Left ventricle myocardium inferior (tissue), 1 donor: ENCODE results near the gene KLRC3. TPM values are rescaled to one million over a fixed set of nuclear protein-coding genes. Genes with fewer than 3 reads are reported as not detected.
"Not testable (repeated sequence)": the region's sequence is repeated elsewhere in the genome, so short reads cannot be mapped to it uniquely, and the experiment has no call there.

ENCODE experiments used
- DNase-seq: peaks from one replicate; pipeline ENCODE4 v3.0.0-alpha.2; 2020
- H3K27ac ChIP-seq: fragments of 200-600 bp; replicated peaks from 2 replicates; pipeline ENCODE4 v1.8.0; 2021
- H3K27me3 ChIP-seq: fragments of 200-600 bp; 2 replicates; pipeline ENCODE4 v1.8.0; 2021; ENCODE audit warnings: low read depth
- H3K36me3 ChIP-seq: fragments of 200-600 bp; 2 replicates; pipeline ENCODE4 v1.8.0; 2021
- H3K4me1 ChIP-seq: fragments of 200-600 bp; 2 replicates; pipeline ENCODE4 v1.8.0; 2021
- H3K4me3 ChIP-seq: fragments of 200-600 bp; 2 replicates; pipeline ENCODE4 v1.8.0; 2021; ENCODE audit warnings: mild to moderate bottlenecking, moderate library complexity
- H3K9me3 ChIP-seq: fragments of 200-600 bp; replicated peaks from 2 replicates; pipeline ENCODE4 v1.8.0; 2021
- CTCF ChIP-seq: fragments of 200-600 bp; IDR thresholded peaks from 2 replicates; pipeline ENCODE4 v1.8.0; 2021; ENCODE audit warnings: antibody characterized with exemption, mild to moderate bottlenecking, borderline replicate concordance
- intact Hi-C: fragments of 100-400 bp; cut with micrococcal nuclease; formaldehyde crosslinking; loops from one replicate; pipeline ENCODE4 v1.11.0; 2022
- total RNA-seq: library from RNA; stranded (reverse); fragmentation: NEBNext Ultra II Directional; extraction: Animal tissue kit (Norgen Biotek cat#: 25700); gene quantifications from one replicate; pipeline ENCODE4 v1.2.1, GENCODE V29; 2021
- donor health status: DM: no; HTN: yes; CAD: no; lungs with severe emphysema.

KLRC3 gene
- total RNA-seq, 1 donor from 2014 or later, result not detected

GRCh38 chr12:10454531-10454930 is 34.1 kb upstream of the KLRC3 start:
- Histone ChIP-seq H3K4me1 (no peaks in the 10 kb centered on the region), H3K4me3 (no peak overlapping the region), H3K27me3 (no peaks in the 10 kb centered on the region), H3K9me3 (peaks cover 56% of the 10 kb centered on the region), H3K27ac (no peak overlapping the region), H3K36me3 (no peaks in the 10 kb centered on the region)
- intact Hi-C loops, result no loop called here
- no peak for DNase-seq
- TF ChIP-seq CTCF, result no peak

DNA sequence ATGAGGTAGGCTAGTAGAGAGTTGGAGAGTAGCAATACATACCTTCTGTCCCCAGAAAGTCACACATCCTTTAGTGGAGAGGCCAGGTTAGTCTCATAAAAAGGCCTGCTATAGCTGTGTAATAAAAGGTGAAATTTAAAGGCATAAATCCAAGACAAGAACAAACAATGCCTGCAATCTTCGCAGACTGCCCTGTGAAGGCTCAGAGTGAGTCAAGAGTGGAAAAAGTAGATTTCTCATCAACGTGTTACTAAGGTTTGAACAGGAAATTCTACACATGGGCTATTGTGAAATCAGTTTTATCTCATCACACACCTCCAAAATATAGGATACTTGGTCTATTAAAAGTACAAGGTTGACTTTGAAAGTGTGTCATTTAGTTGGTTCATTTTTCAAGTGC is 32.8 kb upstream of the KLRC3 start, which contains the start of gene KLRC1:
TSS of gene KLRC1 (minus strand) at position 222 of the 400 bp plus-strand sequence. CDS start 2,221 bp downstream, outside the sequence.
- no peak within 1 kb of the TSS for H3K27ac ChIP-seq
- intact Hi-C loops, result no loop called here
- H3K36me3 ChIP-seq, result no peaks in the 10 kb centered on the region
- no peaks in the 10 kb centered on the region for H3K4me1 ChIP-seq
- no peak for DNase-seq
- peaks cover 42% of the 10 kb centered on the region for H3K9me3 ChIP-seq
- no peak within 1 kb of the TSS for H3K4me3 ChIP-seq
- H3K27me3 ChIP-seq, result no peaks in the 10 kb centered on the region
- TF ChIP-seq CTCF, result no peak

- H3K27me3 ChIP-seq, result no peaks in the 10 kb centered on the region
- no peak for DNase-seq
- no peak overlapping the region for H3K27ac ChIP-seq
- no peaks in the 10 kb centered on the region for H3K36me3 ChIP-seq
- TF ChIP-seq CTCF, result no peak
- H3K4me1 ChIP-seq, result no peaks in the 10 kb centered on the region
- intact Hi-C loops, result no loop called here
- H3K9me3 ChIP-seq, result no peaks in the 10 kb centered on the region
- no peak overlapping the region for H3K4me3 ChIP-seq
Observed at GRCh38 chr12:10448236-10448635, 27.8 kb upstream of the KLRC3 start.

- H3K36me3 ChIP-seq, H3K27ac ChIP-seq, H3K4me3 ChIP-seq, DNase-seq, H3K9me3 ChIP-seq, intact Hi-C loops, H3K27me3 ChIP-seq, H3K4me1 ChIP-seq: not testable (repeated sequence)
Observed at GRCh38 chr12:10446052-10446451, 25.7 kb upstream of the KLRC3 start.

- H3K4me1 ChIP-seq, H3K27me3 ChIP-seq, H3K9me3 ChIP-seq, H3K4me3 ChIP-seq, H3K27ac ChIP-seq, intact Hi-C loops, H3K36me3 ChIP-seq, DNase-seq: not testable (repeated sequence)
Observed at GRCh38 chr12:10441144-10441543, 20.7 kb upstream of the KLRC3 start.

- H3K4me3 ChIP-seq, H3K27ac ChIP-seq, H3K9me3 ChIP-seq, H3K4me1 ChIP-seq, DNase-seq, H3K27me3 ChIP-seq, H3K36me3 ChIP-seq, intact Hi-C loops: not testable (repeated sequence)
Observed at GRCh38 chr12:10439608-10440274, 19.3 kb upstream of the KLRC3 start.

- H3K27me3 ChIP-seq, DNase-seq, intact Hi-C loops: not testable (repeated sequence)
Observed at GRCh38 chr12:10437601-10438000, 17.2 kb upstream of the KLRC3 start.

DNA sequence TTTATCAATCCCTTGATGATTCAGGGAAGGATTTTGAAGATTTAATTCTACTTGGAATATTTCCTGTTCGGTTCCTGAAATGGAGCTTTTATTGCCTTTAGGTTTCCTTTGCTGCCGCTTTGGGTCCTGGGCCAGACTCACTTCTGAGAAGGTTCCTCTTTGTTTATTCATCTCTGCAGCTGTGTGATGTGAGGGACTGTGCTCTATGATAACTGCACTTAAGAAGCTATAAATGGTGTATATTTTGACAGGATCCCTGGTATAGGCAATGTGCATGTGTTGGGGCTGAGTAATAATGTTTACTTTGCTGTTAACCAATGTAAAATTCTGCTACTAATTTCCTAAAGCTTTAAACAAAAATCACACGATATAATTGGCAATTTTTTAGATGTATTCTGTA is 15.4 kb upstream of the KLRC3 start, which contains the start of gene KLRC2:
TSS of gene KLRC2 (minus strand) at position 195 of the 400 bp plus-strand sequence. CDS start at position 171, 24 bp downstream.
- H3K4me3 ChIP-seq, H3K27me3 ChIP-seq, intact Hi-C loops, H3K36me3 ChIP-seq, H3K9me3 ChIP-seq, H3K4me1 ChIP-seq, DNase-seq, H3K27ac ChIP-seq: not testable (repeated sequence)

More at GRCh38 chr12:10437601-10438000, 17.2 kb upstream of the KLRC3 start:
- H3K36me3 ChIP-seq, H3K27ac ChIP-seq, H3K4me1 ChIP-seq, H3K9me3 ChIP-seq, H3K4me3 ChIP-seq: not testable (repeated sequence)

DNA sequence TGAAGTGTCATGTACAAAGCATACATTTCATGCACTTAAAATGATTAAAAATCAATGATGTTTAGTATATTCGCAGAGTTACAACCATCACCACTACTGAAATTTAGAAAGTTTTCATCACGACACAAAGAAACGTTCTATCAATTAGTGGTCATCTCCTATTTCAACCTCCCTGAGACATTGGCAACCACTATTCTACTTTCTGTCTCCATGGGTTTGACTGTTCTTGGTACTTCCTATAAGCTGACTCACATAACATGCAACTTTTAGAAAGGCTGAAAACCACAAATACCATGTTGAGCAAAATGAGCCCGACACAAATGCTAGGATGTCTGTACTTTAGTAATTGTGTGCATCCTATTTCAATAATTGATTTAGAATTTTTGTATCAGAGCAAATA is 10.2 kb upstream of the KLRC3 start:
- H3K27ac ChIP-seq, H3K36me3 ChIP-seq, H3K9me3 ChIP-seq, H3K4me3 ChIP-seq, H3K27me3 ChIP-seq, DNase-seq, H3K4me1 ChIP-seq, intact Hi-C loops: not testable (repeated sequence)

GRCh38 chr12:10425938-10426337 is 5.5 kb upstream of the KLRC3 start:
- H3K4me1 ChIP-seq, intact Hi-C loops, H3K9me3 ChIP-seq, DNase-seq, H3K27ac ChIP-seq, H3K4me3 ChIP-seq, H3K27me3 ChIP-seq, H3K36me3 ChIP-seq: not testable (repeated sequence)

DNA sequence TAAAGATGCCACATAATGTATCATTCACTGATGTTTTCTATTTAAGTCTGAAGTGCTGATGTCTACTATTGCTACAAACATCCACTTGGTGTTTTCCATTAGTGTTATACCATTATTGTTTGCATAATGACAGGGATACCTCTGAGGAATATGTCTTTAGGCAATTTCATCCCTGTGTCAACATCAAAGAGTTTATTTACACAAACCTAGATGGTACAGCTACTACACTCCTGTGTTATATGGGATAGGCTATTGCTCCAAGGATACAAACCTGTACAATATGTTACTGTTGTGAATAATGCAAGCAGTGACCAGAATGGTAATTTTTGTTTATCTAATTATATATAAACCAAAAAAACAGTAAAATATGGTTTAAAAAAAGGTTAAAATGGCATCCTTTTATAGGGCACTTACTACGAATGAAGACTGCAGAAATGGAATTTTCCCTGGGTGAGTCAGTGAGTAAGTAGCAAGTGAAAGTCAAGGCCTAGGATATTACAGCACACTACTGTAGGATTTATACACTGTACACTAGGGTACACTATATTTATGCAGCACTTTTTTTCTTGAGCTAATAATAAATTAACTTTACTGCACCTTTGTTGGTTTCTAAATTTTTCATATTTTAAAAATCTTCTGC is 4.0 kb upstream of the KLRC3 start:
- H3K9me3 ChIP-seq, intact Hi-C loops: not testable (repeated sequence)

More for the DNA sequence above, 4.0 kb upstream of the KLRC3 start:
- H3K27me3 ChIP-seq, H3K36me3 ChIP-seq, DNase-seq, H3K4me1 ChIP-seq, H3K27ac ChIP-seq, H3K4me3 ChIP-seq: not testable (repeated sequence)
